Aorta (tissue), 5 donors: ENCODE measurements around the gene PROK1. TPM values are rescaled to one million over a fixed set of nuclear protein-coding genes. Genes with fewer than 3 reads are reported as not detected.

ENCODE experiments used
- ATAC-seq: fragments of 200-7000 bp; cut with Tn5 transposase; one replicate; pipeline ENCODE4 v1.9.1; 2022; ENCODE audit warnings: moderate library complexity; ENCODE audit not compliant: low FRiP score
- DNase-seq, 2 donors: peaks; one replicate each; pipeline ENCODE4 v3.0.0-alpha.2; 2020
- H3K27ac ChIP-seq, 2 donors: one replicate each; pipeline ENCODE4 v1.5.1; 2013; ENCODE audit warnings: low read length in 2 of 2, mild to moderate bottlenecking in 2 of 2, moderate library complexity in 2 of 2, control low read depth in 1 of 2, inconsistent platforms in 1 of 2, low read depth in 1 of 2
- H3K27me3 ChIP-seq, 2 donors: one replicate each; pipeline ENCODE4 v1.6.1; 2013; ENCODE audit warnings: control low read depth in 1 of 2, low read length in 1 of 2, mild to moderate bottlenecking in 1 of 2, moderate library complexity in 1 of 2; ENCODE audit not compliant: insufficient read depth in 2 of 2, control insufficient read depth in 1 of 2
- H3K36me3 ChIP-seq, 2 donors: one replicate each; pipeline ENCODE4 v1.6.1; 2013; ENCODE audit warnings: control low read depth in 1 of 2, low read length in 1 of 2, mild to moderate bottlenecking in 1 of 2; ENCODE audit not compliant: insufficient read depth in 2 of 2, control insufficient read depth in 1 of 2
- H3K4me1 ChIP-seq, 2 donors: one replicate each; pipeline ENCODE4 v1.6.1; 2013; ENCODE audit warnings: low read length in 2 of 2, control low read depth in 1 of 2, mild to moderate bottlenecking in 1 of 2, moderate library complexity in 1 of 2; ENCODE audit not compliant: insufficient read depth in 2 of 2, control insufficient read depth in 1 of 2
- H3K4me3 ChIP-seq, 2 donors: one replicate each; pipeline ENCODE4 v1.5.1; 2013; ENCODE audit warnings: low read length in 2 of 2, control low read depth in 1 of 2, mild to moderate bottlenecking in 1 of 2
- H3K9me3 ChIP-seq: one replicate; pipeline ENCODE4 v1.6.1; 2013; ENCODE audit warnings: mild to moderate bottlenecking, low read length; ENCODE audit not compliant: control insufficient read depth
- WGBS, 2 donors: extraction: QIAGEN DNeasy Blood & Tissue Kit; methylation state at CpG; one replicate each; pipeline ENCODE4 v1.1.7; 2013; 5-methylcytosine and 5-hydroxymethylcytosine counted together
- intact Hi-C, 2 donors: fragments of 100-400 bp; cut with DNase I; formaldehyde crosslinking; loops; one replicate each; pipeline versions ENCODE4 v1.14.2 to v1.15.0; 2022
- polyA plus RNA-seq, 2 donors: library from polyadenylated mRNA; stranded (reverse); fragments of 200-250 nt; gene quantifications; one replicate each; pipeline ENCODE4 v1.2.3, GENCODE V29; 2013
- total RNA-seq, 2 donors: library from RNA; stranded (reverse); fragmentation: NEBNext Ultra II Directional; extraction: Animal tissue kit (Norgen Biotek cat#: 25700); gene quantifications; one replicate each; pipeline ENCODE4 v1.2.1, GENCODE V29; 2021
- donor health status: healthy with polysubstance abuse.
- donor health status: Bipolar disorder and iron deficiency.
- donor health status: DM: no; HTN: no; CAD: no.
- donor health status: DM: no; HTN: no; CAD: no.
- donor health status: DM: yes; HTN: yes; CAD: no.

PROK1 gene
- total and polyA plus RNA-seq, 4 donors = 0.25 to 0.27 (median 0.26) TPM; not detected in 1

GRCh38 chr1:110455151-110455550 is 4.2 kb downstream of the PROK1 start:
- intact Hi-C loops = loop anchor here (5.0 to 10.0 kb wide), 2 partner anchors 140 to 143 kb away; no protein-coding TSS in a partner anchor
- Histone ChIP-seq H3K9me3 (no peaks in the 10 kb centered on the region), H3K36me3 (no peaks in the 10 kb centered on the region), H3K27me3 (no peaks in the 10 kb centered on the region), H3K27ac (no peak overlapping the region), H3K4me1 (no peaks in the 10 kb centered on the region), H3K4me3 (no peak overlapping the region)
- WGBS, 2 donors = 78 to 86% methylated on average over 8 of the region's 8 CpGs
- DNase-seq (peak in 1 of 2 donors; percentile 21), ATAC-seq (no peak)

GRCh38 chr1:110457206-110457605 is 6.3 kb downstream of the PROK1 start:
- intact Hi-C loops = loop anchor here (5.0 to 10.0 kb wide), 2 partner anchors 142 to 145 kb away; no protein-coding TSS in a partner anchor
- Histone ChIP-seq H3K27ac (no peak overlapping the region), H3K4me1 (no peaks in the 10 kb centered on the region), H3K27me3 (no peaks in the 10 kb centered on the region), H3K9me3 (no peaks in the 10 kb centered on the region), H3K36me3 (no peaks in the 10 kb centered on the region), H3K4me3 (no peak overlapping the region)
- ATAC-seq = no peak
- DNase-seq = peak in 1 of 2 donors; percentile 16
- 92% methylated on average over 5 of the region's 5 CpGs for WGBS, 2 donors

GRCh38 chr1:110460253-110461220 is 9.6 kb downstream of the PROK1 start:
- Histone ChIP-seq H3K4me3 (no peak overlapping the region), H3K9me3 (no peaks in the 10 kb centered on the region), H3K36me3 (no peaks in the 10 kb centered on the region), H3K27me3 (no peaks in the 10 kb centered on the region), H3K27ac (no peak overlapping the region), H3K4me1 (no peaks in the 10 kb centered on the region)
- intact Hi-C loops = loop anchor here (1.0 to 5.0 kb wide), 5 partner anchors 48 to 428 kb away; partner anchors contain the start of gene STRIP1 (in 1 of the 2)
- ATAC-seq = peak; percentile 90
- DNase-seq = peak; percentile 76 to 82
- 40 to 46% methylated on average over 11 of the region's 11 CpGs for WGBS, 2 donors

GRCh38 chr1:110462093-110462492 is 11.1 kb downstream of the PROK1 start:
- no peak for DNase-seq
- WGBS, 2 donors = 87 to 89% methylated on average over 2 of the region's 2 CpGs

GRCh38 chr1:110462964-110463363 is 12.0 kb downstream of the PROK1 start:
- no peak for DNase-seq
- no peaks in the 10 kb centered on the region for H3K36me3 ChIP-seq
- ATAC-seq = no peak
- H3K27me3 ChIP-seq = no peaks in the 10 kb centered on the region
- no peaks in the 10 kb centered on the region for H3K4me1 ChIP-seq
- intact Hi-C loops = loop anchor here in 1 of 2 donors (5.0 kb wide), 1 partner anchor 431 kb away; the partner anchor contains the start of gene STRIP1
- no peak overlapping the region for H3K4me3 ChIP-seq
- no peaks in the 10 kb centered on the region for H3K9me3 ChIP-seq
- no peak overlapping the region for H3K27ac ChIP-seq

More at GRCh38 chr1:110462093-110462492, 11.1 kb downstream of the PROK1 start:
- Histone ChIP-seq H3K36me3 (no peaks in the 10 kb centered on the region), H3K9me3 (no peaks in the 10 kb centered on the region), H3K27me3 (no peaks in the 10 kb centered on the region), H3K4me3 (no peak overlapping the region), H3K4me1 (no peaks in the 10 kb centered on the region), H3K27ac (no peak overlapping the region)
- intact Hi-C loops = loop anchor here in 1 of 2 donors (5.0 kb wide), 1 partner anchor 430 kb away; the partner anchor contains the start of gene STRIP1
- ATAC-seq = no peak

GRCh38 chr1:110463725-110464124 is 12.8 kb downstream of the PROK1 start:
- Histone ChIP-seq H3K4me3 (no peak overlapping the region), H3K27ac (no peak overlapping the region), H3K4me1 (no peaks in the 10 kb centered on the region), H3K36me3 (no peaks in the 10 kb centered on the region), H3K9me3 (no peaks in the 10 kb centered on the region), H3K27me3 (no peaks in the 10 kb centered on the region)
- no peak for ATAC-seq
- 79 to 88% methylated on average over 9 of the region's 9 CpGs for WGBS, 2 donors
- intact Hi-C loops = loop anchor here in 1 of 2 donors (5.0 kb wide), 1 partner anchor 431 kb away; the partner anchor contains the start of gene STRIP1
- DNase-seq = no peak

GRCh38 chr1:110464340-110464739 is 13.4 kb downstream of the PROK1 start:
- 77 to 84% methylated on average over 2 of the region's 2 CpGs for WGBS, 2 donors
- Histone ChIP-seq H3K9me3 (no peaks in the 10 kb centered on the region), H3K27me3 (no peaks in the 10 kb centered on the region), H3K4me3 (no peak overlapping the region), H3K27ac (no peak overlapping the region), H3K4me1 (no peaks in the 10 kb centered on the region), H3K36me3 (no peaks in the 10 kb centered on the region)
- DNase-seq (no peak), ATAC-seq (no peak)
- intact Hi-C loops = loop anchor here in 1 of 2 donors (5.0 kb wide), 1 partner anchor 432 kb away; the partner anchor contains the start of gene STRIP1

GRCh38 chr1:110465038-110465813 is 14.3 kb downstream of the PROK1 start:
- no peaks in the 10 kb centered on the region for H3K4me1 ChIP-seq
- no peak for ATAC-seq
- intact Hi-C loops = no loop called here

More at GRCh38 chr1:110465038-110465813, 14.3 kb downstream of the PROK1 start:
- peak in 1 of 2 donors; percentile 40 for DNase-seq
- 83 to 94% methylated on average over 7 of the region's 7 CpGs for WGBS, 2 donors
- Histone ChIP-seq H3K27me3 (no peaks in the 10 kb centered on the region), H3K9me3 (no peaks in the 10 kb centered on the region), H3K36me3 (no peaks in the 10 kb centered on the region), H3K4me3 (no peak overlapping the region), H3K27ac (no peak overlapping the region)
